ENCODE data around the gene C3orf22. TPM values are rescaled to one million over a fixed set of nuclear protein-coding genes. Genes with fewer than 3 reads are reported as not detected.

The C3orf22 gene
- total RNA-seq, 2 experiments from 2014 or later, result not detected

DNA sequence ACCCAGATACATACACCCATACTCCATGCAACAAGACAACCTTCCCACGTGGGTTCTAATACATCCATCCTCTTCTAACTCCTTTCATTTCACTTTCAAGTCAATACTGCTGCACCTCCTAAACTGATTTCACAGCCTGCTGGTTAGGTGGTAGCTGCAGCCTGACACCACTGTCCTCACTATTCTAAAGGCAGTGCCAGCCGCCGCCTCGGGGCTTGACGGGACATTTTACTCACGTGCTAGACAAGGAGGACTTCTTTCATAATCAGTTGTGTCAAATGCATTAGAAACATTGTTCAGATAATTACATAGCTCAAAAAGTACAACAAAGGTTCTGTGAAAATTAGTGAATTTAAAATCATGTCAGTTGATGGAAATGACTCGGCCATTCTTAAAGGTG lies 47.4 kb downstream of the C3orf22 start:
- no peaks in the 10 kb centered on the region for H3K36me3 ChIP-seq (ENCODE audit: insufficient read depth, low read length)
- H3K9me3 ChIP-seq (ENCODE audit: low read length), result no peaks in the 10 kb centered on the region
- H3K79me2 ChIP-seq (ENCODE audit: insufficient read depth, low read depth, low read length), result no peaks in the 10 kb centered on the region
- H3K4me3 ChIP-seq (ENCODE audit: low read depth, low read length, poor library complexity, severe bottlenecking), result no peak overlapping the region
- no peak overlapping the region for H3K27ac ChIP-seq (ENCODE audit: low read depth, low read length, poor library complexity, severe bottlenecking)
- no peak overlapping the region for H2AFZ ChIP-seq (ENCODE audit: low read length)
- intact Hi-C loops (cut with micrococcal nuclease; ENCODE audit: unreplicated experiment), result no loop called here
- H3K4me2 ChIP-seq (ENCODE audit: low read length), result no peak overlapping the region
- TF ChIP-seq, protein P1, sequence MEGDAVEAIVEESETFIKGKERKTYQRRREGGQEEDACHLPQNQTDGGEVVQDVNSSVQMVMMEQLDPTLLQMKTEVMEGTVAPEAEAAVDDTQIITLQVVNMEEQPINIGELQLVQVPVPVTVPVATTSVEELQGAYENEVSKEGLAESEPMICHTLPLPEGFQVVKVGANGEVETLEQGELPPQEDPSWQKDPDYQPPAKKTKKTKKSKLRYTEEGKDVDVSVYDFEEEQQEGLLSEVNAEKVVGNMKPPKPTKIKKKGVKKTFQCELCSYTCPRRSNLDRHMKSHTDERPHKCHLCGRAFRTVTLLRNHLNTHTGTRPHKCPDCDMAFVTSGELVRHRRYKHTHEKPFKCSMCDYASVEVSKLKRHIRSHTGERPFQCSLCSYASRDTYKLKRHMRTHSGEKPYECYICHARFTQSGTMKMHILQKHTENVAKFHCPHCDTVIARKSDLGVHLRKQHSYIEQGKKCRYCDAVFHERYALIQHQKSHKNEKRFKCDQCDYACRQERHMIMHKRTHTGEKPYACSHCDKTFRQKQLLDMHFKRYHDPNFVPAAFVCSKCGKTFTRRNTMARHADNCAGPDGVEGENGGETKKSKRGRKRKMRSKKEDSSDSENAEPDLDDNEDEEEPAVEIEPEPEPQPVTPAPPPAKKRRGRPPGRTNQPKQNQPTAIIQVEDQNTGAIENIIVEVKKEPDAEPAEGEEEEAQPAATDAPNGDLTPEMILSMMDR (conservative IDR thresholded peaks at IDR 0.05; ENCODE audit: low read length), result no peak
- TF ChIP-seq EZH2phosphoT487 (IDR thresholded peaks at IDR 0.05; ENCODE audit: borderline replicate concordance, low read depth, low read length), result no peak
- no peaks in the 10 kb centered on the region for H4K20me1 ChIP-seq (ENCODE audit: insufficient read depth, low read length)
- ChIA-PET CTCF (ENCODE audit: unreplicated experiment) (no interaction called here), POLR2A (interaction anchor here (1.3 to 1.4 kb wide), 2 partner anchors 12 to 85 kb away, joined by 3 to 4 read pairs; no protein-coding TSS in a partner anchor)
- BruUV-seq (replicated peaks), result no TSS peak
- no peaks in the 10 kb centered on the region for H3K9me2 ChIP-seq (ENCODE audit: insufficient read depth, low read length)
- no peak for DNase-seq (ENCODE audit: low spot score)
- H3K4me1 ChIP-seq (ENCODE audit: insufficient read depth, low read length, poor library complexity, severe bottlenecking), result no peaks in the 10 kb centered on the region

DNA sequence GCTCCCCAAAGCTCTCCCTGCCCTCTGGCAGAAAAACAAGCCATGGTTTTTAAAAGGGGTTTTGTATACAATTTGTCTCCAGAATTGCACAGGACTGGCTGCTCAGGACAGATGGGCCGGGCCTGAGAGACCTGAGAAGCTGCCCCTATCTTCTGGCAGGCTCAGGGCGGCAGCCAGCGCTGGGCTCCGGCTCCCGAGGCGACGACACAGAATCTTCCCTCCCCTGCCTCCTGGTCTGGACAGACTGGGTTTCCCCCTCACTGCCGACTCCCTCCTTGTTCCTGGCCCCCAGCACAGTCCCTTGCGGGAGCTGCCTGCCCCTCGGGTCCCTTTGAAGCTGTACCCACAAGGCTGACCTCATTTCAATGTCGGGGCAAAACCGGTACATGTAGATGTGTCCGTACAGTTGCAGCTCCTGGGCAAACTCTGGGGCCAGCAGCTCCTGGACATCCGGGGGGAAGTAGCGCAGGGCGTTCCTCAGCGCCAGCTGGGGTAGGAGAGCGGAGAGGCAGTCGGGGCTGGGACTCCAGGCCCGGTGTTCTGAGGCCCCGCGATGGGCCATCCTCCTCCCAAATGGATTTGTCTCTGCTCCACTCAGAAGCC lies 48.3 kb downstream of the C3orf22 start:
- H3K4me2 ChIP-seq (ENCODE audit: low read length), result no peak overlapping the region
- no peaks in the 10 kb centered on the region for H3K36me3 ChIP-seq (ENCODE audit: insufficient read depth, low read length)
- intact Hi-C loops (cut with micrococcal nuclease; ENCODE audit: unreplicated experiment), result no loop called here
- no peak overlapping the region for H2AFZ ChIP-seq (ENCODE audit: low read length)
- H3K4me3 ChIP-seq (ENCODE audit: low read depth, low read length, poor library complexity, severe bottlenecking), result no peak overlapping the region
- ChIA-PET POLR2A (interaction anchor here (1.3 to 1.4 kb wide), 2 partner anchors 12 to 84 kb away, joined by 3 to 4 read pairs; no protein-coding TSS in a partner anchor), CTCF (ENCODE audit: unreplicated experiment) (no interaction called here)
- H3K9me2 ChIP-seq (ENCODE audit: insufficient read depth, low read length), result no peaks in the 10 kb centered on the region
- H3K79me2 ChIP-seq (ENCODE audit: insufficient read depth, low read depth, low read length), result no peaks in the 10 kb centered on the region
- DNase-seq (ENCODE audit: low spot score), result no peak
- H4K20me1 ChIP-seq (ENCODE audit: insufficient read depth, low read length), result no peaks in the 10 kb centered on the region
- H3K27ac ChIP-seq (ENCODE audit: low read depth, low read length, poor library complexity, severe bottlenecking), result no peak overlapping the region
- no peaks in the 10 kb centered on the region for H3K9me3 ChIP-seq (ENCODE audit: low read length)
- BruUV-seq (replicated peaks), result no TSS peak
- H3K4me1 ChIP-seq (ENCODE audit: insufficient read depth, low read length, poor library complexity, severe bottlenecking), result no peaks in the 10 kb centered on the region
- TF ChIP-seq EZH2phosphoT487 (IDR thresholded peaks at IDR 0.05; ENCODE audit: borderline replicate concordance, low read depth, low read length), result no peak
- TF ChIP-seq, protein P1 (conservative IDR thresholded peaks at IDR 0.05; ENCODE audit: low read length), result no peak

DNA sequence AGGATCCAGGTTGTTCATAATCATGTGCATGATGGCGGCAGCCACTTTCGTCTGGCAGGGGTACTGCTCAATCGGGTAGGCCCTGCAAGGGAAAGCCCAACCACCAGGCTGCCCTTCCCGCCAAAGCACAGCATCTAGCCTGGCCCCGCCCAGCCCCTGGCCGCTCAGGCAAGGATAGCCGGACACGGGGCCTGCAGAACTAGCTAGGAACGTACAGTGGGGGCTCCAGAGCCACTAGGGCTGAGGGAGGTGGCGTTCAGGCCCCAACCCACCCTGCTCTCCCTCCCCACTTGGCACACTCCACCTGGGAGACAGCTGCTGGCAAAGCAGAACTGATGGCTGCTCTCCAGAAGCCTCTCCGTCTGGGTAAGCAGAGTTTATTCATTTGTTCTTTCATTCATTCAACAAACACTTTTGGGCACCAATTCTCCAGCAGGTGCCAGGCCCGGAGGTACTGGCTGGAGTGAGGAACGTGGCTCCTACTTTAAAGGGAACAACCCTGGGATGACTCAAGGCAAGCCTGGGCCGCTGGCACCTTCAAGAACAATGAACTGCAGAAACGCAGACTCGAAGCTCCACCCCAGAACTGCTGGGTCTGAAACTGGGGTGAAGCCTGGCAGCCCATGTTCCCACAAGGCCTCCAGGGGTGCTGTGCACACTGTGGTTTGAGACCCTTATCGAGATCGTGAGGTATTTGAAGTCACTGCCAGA lies 49.0 kb downstream of the C3orf22 start:
- Histone ChIP-seq H3K27ac (ENCODE audit: low read depth, low read length, poor library complexity, severe bottlenecking) (no peak overlapping the region), H3K9me3 (ENCODE audit: low read length) (no peaks in the 10 kb centered on the region), H2AFZ (ENCODE audit: low read length) (no peak overlapping the region), H3K79me2 (ENCODE audit: insufficient read depth, low read depth, low read length) (no peaks in the 10 kb centered on the region), H3K4me2 (ENCODE audit: low read length) (no peak overlapping the region), H3K36me3 (ENCODE audit: insufficient read depth, low read length) (no peaks in the 10 kb centered on the region), H4K20me1 (ENCODE audit: insufficient read depth, low read length) (no peaks in the 10 kb centered on the region), H3K4me1 (ENCODE audit: insufficient read depth, low read length, poor library complexity, severe bottlenecking) (no peaks in the 10 kb centered on the region), H3K9me2 (ENCODE audit: insufficient read depth, low read length) (no peaks in the 10 kb centered on the region), H3K4me3 (ENCODE audit: low read depth, low read length, poor library complexity, severe bottlenecking) (no peak overlapping the region)
- intact Hi-C loops (cut with micrococcal nuclease; ENCODE audit: unreplicated experiment), result no loop called here
- CTCF ChIA-PET (ENCODE audit: unreplicated experiment), result no interaction called here
- DNase-seq (ENCODE audit: low spot score), result no peak
- TF ChIP-seq EZH2phosphoT487 (IDR thresholded peaks at IDR 0.05; ENCODE audit: borderline replicate concordance, low read depth, low read length), result no peak
- TF ChIP-seq, protein P1 (conservative IDR thresholded peaks at IDR 0.05; ENCODE audit: low read length), result no peak
- BruUV-seq (replicated peaks), result no TSS peak
- POLR2A ChIA-PET, result no interaction called here
